Measurements from ENCODE around the gene ATG9A.
"Not testable (repeated sequence)": the region's sequence is repeated elsewhere in the genome, so short reads cannot be mapped to it uniquely, and the experiment has no call there.

The ATG9A gene, protein sequence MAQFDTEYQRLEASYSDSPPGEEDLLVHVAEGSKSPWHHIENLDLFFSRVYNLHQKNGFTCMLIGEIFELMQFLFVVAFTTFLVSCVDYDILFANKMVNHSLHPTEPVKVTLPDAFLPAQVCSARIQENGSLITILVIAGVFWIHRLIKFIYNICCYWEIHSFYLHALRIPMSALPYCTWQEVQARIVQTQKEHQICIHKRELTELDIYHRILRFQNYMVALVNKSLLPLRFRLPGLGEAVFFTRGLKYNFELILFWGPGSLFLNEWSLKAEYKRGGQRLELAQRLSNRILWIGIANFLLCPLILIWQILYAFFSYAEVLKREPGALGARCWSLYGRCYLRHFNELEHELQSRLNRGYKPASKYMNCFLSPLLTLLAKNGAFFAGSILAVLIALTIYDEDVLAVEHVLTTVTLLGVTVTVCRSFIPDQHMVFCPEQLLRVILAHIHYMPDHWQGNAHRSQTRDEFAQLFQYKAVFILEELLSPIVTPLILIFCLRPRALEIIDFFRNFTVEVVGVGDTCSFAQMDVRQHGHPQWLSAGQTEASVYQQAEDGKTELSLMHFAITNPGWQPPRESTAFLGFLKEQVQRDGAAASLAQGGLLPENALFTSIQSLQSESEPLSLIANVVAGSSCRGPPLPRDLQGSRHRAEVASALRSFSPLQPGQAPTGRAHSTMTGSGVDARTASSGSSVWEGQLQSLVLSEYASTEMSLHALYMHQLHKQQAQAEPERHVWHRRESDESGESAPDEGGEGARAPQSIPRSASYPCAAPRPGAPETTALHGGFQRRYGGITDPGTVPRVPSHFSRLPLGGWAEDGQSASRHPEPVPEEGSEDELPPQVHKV

GRCh38 chr2:219229305-219230058, at the start of gene ATG9A, which contains the start of gene ANKZF1:
ATG9A (minus strand) TSS chr2:219229636; CDS start chr2:219228024, 1,612 bp downstream.
ANKZF1 (plus strand) TSS chr2:219229806; CDS start chr2:219230258, 452 bp downstream.
- peak; percentile 99 for DNase-seq (ENCODE audit: low read depth)

- DNase-seq (ENCODE audit: low read depth), result no peak
Observed at GRCh38 chr2:219278655-219279150, 49.3 kb upstream of the ATG9A start.

GRCh38 chr2:219277703-219278654, 48.5 kb upstream of the ATG9A start:
- peak; percentile 70 for DNase-seq (ENCODE audit: low read depth)

GRCh38 chr2:219274361-219274921, 45.0 kb upstream of the ATG9A start:
- peak; percentile 38 for DNase-seq (ENCODE audit: low read depth)

GRCh38 chr2:219273937-219274336, 44.5 kb upstream of the ATG9A start:
- no peak for DNase-seq (ENCODE audit: low read depth)

GRCh38 chr2:219272995-219273394, 43.6 kb upstream of the ATG9A start:
- DNase-seq (ENCODE audit: low read depth), result no peak

DNA sequence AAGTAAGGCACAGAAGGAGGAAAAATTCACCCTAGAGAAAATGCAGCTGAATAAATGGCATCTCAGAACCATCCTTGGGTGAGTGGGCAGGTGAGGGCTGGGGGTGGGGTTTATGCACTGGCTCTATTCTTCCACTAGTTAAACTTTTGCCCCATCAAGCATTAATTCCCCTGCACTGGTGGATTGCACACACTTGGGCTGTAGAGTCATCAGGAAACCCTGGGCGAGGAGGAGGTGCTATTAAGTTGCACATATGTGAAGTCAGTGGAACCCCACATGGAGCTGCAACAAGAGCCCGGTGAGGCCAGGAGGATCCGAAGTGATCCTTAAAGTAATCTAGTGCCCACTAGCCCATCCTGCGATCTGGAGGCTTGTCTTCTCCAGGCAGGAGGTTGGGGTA, 42.9 kb upstream of the ATG9A start:
- no peak for DNase-seq (ENCODE audit: low read depth)

GRCh38 chr2:219271021-219271420, 41.6 kb upstream of the ATG9A start:
- no peak for DNase-seq (ENCODE audit: low read depth)

DNA sequence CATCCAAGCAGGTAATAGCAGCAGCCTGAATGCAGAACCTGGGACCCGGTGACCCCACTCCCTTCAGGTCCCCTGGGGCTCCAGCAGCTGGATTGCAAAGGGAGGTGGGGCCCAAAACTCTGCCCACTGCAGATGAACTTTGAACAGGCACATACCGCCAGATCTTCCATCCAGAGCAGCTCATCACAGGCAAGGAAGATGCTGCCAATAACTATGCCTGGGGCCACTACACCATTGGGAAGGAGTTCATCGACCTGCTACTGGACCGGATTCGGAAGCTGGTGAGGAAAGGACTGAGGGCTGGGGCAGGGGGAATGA, 40.6 kb upstream of the ATG9A start:
- no peak for DNase-seq (ENCODE audit: low read depth)

- no peak for DNase-seq (ENCODE audit: low read depth)
Observed at GRCh38 chr2:219269362-219270054, 40.1 kb upstream of the ATG9A start.

DNA sequence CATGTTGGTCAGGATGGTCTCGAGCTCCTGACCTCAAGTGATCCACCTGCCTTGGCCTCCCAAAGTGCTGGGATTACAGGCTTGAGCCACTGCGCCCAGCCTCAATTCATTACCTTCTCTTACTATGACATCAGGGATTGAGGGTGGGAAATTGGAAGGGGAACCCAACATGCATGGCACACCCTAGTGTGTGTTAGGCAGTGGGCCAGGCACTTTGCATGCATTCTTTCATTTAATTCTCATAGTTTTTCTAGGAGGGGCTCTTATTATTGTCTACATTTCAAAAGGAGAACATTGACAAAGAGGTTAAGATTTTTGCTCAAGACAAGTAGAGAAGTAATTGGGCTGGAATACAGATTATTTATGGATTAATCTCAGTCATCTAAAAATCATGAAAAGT, 38.9 kb upstream of the ATG9A start:
- no peak for DNase-seq (ENCODE audit: low read depth)

DNA sequence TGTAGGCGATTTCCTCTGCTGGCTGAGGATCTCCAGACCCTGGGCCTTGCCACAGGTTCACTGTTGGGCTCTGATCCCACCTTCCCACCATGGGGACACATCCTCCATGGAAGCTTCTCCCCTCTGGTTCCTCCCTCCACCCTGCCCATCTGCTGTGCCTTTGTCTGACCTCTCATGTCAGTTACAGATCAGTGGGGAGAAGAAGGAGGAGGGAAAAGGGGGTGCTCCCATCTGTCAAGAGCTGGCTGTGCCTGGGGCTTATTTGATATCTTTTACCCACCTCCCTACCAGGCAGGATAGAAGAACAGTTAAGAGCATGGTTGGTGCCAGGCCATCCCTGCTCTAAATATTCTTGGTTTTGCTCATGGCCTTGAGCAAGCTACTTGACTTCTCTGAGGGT, 37.5 kb upstream of the ATG9A start:
- DNase-seq (ENCODE audit: low read depth), result no peak

DNA sequence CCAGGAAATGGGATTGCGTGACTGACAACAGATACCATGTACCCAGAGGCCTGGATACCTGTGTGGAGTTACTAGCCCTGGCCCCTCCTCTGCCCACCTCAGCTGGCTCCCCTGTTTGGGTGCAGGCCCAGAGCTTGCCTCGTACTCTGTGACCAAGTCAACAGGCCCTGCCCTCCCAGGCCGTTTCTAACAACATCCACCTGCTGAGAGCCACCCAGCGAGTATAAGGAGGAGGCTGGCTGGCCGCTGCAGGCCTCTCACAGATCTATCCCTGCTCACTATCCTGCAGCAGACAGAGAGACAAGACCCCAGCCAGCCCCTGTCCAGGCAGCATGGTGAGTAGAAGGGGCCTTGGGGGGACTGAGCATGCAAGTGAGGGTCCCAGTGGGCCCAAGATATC, 36.8 kb upstream of the ATG9A start:
- DNase-seq (ENCODE audit: low read depth), result no peak

- no peak for DNase-seq (ENCODE audit: low read depth)
Observed at GRCh38 chr2:219261024-219261855, 31.8 kb upstream of the ATG9A start.

DNA sequence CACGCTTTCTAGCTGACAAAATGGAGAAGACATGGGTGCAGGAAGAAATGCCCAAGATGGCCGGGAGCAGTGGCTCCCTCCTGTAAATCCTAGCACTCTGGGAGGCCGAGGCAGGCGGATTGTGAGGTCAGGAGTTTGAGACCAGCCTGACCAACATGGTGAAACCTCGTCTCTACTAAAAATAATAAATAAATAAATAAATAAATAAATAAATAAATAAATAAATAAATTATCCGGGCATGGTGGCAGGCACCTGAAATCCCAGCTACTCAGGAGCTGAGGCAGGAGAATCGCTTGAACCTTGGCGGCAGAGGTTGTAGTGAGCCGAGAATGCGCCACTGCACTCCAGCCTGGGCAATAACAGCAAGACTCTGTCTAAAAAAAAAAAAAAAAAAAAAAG, 29.5 kb upstream of the ATG9A start:
- DNase-seq (ENCODE audit: low read depth), result not testable (repeated sequence)

- DNase-seq (ENCODE audit: low read depth), result no peak
Observed at GRCh38 chr2:219254590-219255201, 25.3 kb upstream of the ATG9A start.

DNA sequence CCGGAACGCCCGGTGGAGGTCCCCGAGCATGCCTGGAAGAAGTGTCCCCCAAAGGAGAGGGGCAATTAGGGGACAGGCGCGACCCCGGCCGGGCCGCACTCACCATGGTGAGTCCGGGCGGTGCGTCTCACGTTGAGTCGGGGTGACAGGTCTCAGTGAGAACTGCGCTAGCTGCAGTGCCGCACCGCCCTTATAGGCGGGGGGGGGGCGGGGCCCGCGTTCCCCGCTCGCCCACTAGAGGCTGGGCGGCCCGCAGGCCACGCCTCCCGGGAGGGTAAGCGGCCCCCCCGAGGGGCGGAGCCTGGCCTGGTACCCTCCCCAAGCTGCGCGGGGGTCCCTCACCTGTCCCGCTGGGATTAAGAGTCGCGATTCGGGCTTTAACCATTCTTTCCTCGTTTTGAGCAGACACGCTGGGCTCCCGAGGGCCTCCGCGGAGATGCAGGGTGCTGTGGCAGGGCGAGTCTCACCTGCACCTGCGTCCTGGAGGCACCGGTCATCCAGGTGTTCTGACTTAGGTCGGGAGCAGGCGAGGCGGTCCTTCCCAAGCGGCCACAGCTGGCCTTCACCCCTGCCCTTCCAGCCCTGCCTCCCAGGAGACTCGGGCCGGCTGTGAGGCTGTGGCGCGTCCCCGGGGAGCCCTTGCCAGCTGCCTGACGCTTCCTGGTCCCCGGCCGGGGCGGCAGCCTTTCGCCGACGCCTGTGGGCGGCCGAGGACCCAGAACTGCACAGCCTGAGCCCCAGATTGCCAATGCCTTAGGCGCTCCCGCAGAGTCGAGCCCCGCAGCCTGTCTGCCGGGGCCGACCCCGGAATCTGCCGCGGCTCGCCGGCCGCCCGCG, 24.5 kb upstream of the ATG9A start, which contains the start of gene TUBA4A:
TUBA4A (minus strand) TSS at position 166 of the 837 bp plus-strand sequence; CDS start at position 106, 60 bp downstream.
- peak; percentile 53 for DNase-seq (ENCODE audit: low read depth)
